ENCODE results near the gene CCL2. TPM values are rescaled to one million over a fixed set of nuclear protein-coding genes. Genes with fewer than 3 reads are reported as not detected.

CCL2 gene
- total RNA-seq, 1 donor from 2014 or later: 135 TPM

- no peak for DNase-seq (ENCODE audit: low read depth, low spot score)
Measured at GRCh38 chr17:34237458-34237857, 17.6 kb upstream of the CCL2 start.

GRCh38 chr17:34241062-34241461, 14.0 kb upstream of the CCL2 start:
- DNase-seq (ENCODE audit: low read depth, low spot score): no peak

DNA sequence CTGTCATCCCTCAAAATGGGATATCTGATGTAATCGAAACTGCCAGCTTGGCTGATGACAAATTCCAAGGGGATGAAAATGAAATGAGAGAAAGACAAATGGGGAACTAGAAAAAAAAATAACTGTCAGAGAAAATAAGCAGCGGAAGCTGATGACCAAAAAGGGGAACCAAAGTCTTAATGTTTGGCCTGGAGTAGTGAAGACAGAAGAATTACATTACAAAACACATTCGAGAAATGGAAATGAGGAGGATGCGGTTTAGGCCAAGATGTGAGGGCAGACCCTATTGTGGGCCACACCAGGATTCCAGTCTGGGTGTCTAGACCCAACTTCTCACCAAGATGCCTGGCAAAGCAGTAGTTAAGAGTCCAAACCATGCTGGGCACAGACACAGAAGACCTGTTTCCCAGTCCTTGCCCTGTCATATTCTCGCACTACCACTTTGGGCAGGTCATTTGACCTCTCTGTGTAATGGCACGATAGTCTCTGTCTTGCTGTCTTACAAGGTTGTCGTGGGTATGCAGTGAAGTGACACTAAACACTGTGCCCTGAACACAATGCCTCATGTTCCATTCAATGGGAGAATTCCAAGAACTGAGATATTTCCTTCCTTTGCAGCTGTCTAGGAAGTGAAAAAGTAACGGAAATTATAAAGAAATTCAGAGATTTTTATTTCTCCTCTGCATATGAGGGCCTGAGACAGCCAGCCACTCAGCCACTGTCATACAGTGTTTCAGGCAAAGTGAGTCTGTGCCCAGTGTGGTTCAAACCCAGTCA, 12.3 kb upstream of the CCL2 start:
- DNase-seq (ENCODE audit: low read depth, low spot score): no peak

DNA sequence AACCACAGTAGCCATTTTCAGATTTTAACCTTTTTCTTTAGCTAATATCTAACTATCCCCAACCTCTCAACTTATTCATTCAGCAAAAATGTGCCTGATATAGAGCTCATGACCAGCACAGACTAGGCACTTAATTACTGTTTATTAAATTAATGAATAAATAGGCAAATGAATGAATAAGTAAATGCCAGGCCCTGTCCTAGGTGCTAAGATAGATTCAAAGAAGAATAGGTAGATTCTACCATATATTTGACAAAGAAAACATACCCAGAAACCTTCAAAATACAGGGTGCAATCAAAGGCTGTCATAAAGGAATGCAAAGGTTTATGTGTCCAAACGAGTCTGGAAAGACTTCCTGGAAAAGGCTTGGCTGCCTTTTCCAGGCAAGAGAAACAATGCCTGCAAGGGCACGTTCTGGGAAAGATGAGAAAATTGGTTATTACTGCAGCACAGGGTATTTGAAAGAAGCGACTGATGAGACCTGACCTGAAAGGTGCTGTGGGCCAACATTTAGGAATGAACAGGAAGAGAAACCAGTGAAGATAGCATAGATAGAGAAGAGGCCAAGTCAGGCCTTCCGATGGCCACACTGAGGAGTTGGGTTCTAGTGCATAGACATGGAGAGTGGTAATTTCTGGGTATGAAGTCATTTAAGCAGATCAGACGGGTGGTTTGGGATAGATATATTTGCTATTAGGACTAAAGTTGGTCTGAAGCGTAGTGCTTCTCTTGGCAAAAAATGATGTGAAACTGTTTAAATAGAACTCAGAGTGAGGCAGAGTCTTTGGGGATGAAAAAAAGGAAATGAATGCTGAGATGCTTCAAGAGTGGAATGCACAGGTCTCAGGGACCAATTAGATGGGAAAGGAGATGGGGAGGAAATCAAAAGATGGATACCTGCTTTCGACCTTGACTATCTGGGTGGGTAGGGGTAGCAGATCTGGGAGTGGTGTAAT, 11.4 kb upstream of the CCL2 start:
- DNase-seq (ENCODE audit: low read depth, low spot score): no peak

- no peak for DNase-seq (ENCODE audit: low read depth, low spot score)
Measured at GRCh38 chr17:34245351-34245905, 9.7 kb upstream of the CCL2 start.

DNA sequence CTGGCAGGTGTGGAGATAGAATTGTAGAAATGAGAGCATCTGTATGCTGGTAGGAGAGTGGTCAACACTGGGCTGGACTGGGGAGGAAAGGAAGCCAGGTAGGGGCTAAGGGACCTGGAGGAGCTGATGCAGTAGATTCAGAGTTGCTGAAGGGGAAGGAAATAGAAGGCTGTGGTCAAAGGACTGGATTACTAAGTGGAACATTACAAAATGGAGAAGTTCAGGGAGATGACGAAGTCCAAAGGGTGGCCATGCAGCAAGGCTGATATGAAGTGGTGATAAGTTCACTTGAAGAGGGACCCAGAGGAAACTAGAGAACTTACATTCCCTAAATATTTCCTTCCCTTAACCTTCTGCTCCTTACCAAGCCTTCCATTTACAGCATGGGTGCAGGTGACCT, 8.6 kb upstream of the CCL2 start:
- no peak for DNase-seq (ENCODE audit: low read depth, low spot score)

- DNase-seq (ENCODE audit: low read depth, low spot score): no peak
Measured at GRCh38 chr17:34246881-34247280, 8.2 kb upstream of the CCL2 start.

DNA sequence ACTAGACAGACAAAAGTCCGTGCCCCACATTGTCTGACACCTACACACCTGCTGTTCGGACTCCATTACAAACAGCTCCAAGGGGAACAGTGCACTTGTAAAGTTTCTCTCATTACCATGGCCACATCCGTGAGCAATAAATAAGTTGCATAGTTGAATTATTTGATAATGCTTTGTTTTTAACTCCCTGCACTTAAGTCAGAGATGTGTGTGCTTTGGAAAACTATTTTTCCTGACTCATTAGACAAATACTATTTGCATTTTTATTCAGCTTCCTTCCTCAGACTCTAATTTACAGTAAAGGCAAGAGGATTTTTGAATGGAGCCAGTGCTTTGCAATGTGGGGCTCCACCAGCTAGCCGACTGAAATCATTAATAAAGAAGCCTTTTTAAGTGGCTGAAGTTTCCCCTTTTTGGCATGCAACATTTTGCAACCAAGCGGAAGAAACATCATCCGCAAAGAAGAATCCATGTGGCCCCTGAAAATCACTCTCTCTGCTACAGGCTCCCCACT, 6.5 kb upstream of the CCL2 start:
- peak; percentile 90 for DNase-seq (ENCODE audit: low read depth, low spot score)

DNA sequence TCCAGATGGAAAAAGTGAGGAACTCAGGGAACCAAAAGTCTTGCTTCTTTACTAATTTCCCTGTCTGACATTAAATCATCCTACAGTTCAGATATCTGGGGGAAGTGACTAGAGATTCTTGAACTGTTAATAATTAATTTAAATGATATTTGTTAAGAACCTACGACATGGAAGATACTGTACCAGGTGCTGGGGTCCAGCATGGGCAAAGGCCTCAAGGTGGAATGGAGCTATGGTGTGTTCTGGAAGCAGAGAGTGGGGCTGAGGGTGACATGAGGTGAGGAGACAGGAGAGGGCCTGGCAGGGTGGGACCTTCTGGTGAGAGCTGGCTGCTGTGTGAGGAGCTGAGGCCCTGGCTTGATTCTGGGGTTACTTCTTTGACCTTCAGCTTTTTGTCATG, 6.0 kb upstream of the CCL2 start:
- DNase-seq (ENCODE audit: low read depth, low spot score): no peak

DNA sequence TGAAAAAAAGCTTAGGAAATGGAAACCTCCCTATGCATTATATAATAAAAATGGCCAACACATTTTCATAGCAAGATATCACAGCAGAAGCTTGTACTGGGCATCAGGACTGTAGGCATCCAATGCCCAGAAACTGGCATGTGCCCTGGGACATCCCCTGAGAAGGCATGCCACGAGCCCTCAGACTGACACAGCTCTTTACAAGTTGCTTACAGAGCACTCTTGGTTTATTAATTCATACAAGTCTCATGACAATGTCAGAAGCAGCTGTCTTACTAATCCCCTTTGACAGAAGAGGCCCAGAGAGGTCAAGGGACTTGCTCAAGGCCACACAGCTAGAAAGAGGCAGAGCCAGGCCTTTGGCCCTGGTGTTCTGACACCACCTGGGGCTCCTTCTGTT, 5.6 kb upstream of the CCL2 start:
- DNase-seq (ENCODE audit: low read depth, low spot score): no peak

GRCh38 chr17:34251186-34251585, 3.9 kb upstream of the CCL2 start:
- DNase-seq (ENCODE audit: low read depth, low spot score): no peak

- no peak for DNase-seq (ENCODE audit: low read depth, low spot score)
Measured at GRCh38 chr17:34252095-34252443, 3.0 kb upstream of the CCL2 start.

- DNase-seq (ENCODE audit: low read depth, low spot score): peak; percentile 96
Measured at GRCh38 chr17:34252444-34253138, 2.5 kb upstream of the CCL2 start.

DNA sequence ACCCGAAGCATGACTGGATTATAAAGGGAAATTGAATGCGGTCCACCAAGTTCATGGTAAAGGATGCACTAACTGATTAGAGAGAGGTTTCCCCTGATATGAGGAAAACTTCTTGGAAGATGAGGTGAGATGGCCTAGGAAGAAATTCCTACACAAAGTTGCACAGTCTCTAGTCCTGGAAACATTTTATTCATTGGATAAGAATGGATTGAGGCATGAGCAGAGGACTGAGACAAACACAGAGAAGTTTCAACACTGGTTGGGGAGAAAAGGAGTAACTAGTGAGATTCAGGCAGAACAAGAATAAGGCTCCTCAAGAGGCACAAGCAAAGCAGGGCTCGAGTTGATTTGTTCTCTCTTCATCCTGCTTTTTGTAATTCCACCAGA, 2.0 kb upstream of the CCL2 start:
- DNase-seq (ENCODE audit: low read depth, low spot score): no peak

DNA sequence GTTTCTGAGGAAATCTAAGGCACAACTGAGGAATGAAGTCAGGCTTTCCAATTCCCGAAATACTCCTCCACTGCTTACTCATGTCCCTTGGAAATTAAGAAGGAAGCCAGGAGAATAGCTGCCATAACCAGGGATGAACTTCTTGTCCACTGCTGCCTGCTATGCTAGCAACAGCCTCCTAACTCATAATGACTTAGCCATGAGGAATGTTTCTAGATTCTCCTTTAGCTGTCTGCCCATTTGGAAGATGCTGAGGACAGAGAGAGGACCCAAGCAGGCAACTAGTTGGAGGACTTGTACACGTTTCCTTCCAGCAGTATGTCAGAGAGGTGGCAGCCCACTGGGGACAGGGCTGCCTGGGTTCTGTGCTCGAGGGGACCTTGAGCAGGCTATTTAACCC, 939 bp upstream of the CCL2 start:
- DNase-seq (ENCODE audit: low read depth, low spot score): no peak

DNA sequence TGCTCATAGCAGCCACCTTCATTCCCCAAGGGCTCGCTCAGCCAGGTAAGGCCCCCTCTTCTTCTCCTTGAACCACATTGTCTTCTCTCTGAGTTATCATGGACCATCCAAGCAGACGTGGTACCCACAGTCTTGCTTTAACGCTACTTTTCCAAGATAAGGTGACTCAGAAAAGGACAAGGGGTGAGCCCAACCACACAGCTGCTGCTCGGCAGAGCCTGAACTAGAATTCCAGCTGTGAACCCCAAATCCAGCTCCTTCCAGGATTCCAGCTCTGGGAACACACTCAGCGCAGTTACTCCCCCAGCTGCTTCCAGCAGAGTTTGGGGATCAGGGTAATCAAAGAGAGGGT, 272 bp downstream of the CCL2 start:
- DNase-seq (ENCODE audit: low read depth, low spot score): no peak

DNA sequence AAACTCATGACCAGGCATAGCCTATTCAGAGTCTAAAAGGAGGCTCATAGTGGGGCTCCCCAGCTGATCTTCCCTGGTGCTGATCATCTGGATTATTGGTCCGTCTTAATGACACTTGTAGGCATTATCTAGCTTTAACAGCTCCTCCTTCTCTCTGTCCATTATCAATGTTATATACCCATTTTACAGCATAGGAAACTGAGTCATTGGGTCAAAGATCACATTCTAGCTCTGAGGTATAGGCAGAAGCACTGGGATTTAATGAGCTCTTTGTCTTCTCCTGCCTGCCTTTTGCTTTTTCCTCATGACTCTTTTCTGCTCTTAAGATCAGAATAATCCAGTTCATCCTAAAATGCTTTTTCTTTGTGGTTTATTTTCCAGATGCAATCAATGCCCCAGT, 756 bp downstream of the CCL2 start:
- DNase-seq (ENCODE audit: low read depth, low spot score): no peak

DNA sequence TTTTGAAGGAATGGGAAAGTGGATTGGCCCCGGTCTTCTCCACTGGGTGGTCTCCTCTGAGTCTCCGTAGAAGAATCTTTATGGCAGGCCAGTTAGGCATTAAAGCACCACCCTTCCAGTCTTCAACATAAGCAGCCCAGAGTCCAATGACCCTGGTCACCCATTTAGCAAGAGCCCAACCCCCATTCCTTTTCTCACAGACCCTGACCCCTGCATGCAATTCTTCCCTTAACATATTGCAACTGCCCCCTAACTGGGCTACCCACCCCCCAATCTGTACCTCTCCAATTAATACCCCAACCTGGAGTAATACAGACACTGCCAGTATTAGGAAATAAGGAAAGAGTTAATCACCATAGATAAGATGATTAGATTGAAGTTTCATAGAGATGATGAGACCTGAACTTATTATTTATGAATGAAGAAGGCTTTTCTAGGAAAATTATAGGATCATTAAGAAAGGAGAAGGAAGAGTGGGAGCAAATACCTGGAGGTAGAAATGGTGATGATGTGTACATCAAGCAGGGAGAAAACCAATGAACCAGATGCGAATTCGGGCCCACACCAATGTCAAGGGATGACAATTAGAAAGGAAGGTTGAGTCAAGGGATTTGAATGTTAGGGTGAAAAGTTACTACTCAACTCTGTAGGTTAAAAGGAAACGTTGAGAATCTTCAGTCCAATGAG, 2.4 kb downstream of the CCL2 start:
- DNase-seq (ENCODE audit: low read depth, low spot score): peak; percentile 57

GRCh38 chr17:34257986-34258326, 2.9 kb downstream of the CCL2 start:
- no peak for DNase-seq (ENCODE audit: low read depth, low spot score)

GRCh38 chr17:34259146-34259545, 4.1 kb downstream of the CCL2 start:
- DNase-seq (ENCODE audit: low read depth, low spot score): peak; percentile 69

GRCh38 chr17:34260861-34261260, 5.8 kb downstream of the CCL2 start:
- DNase-seq (ENCODE audit: low read depth, low spot score): no peak
